Neural cell (in vitro differentiated cells): ENCODE data around the gene PDE4D. TPM values are rescaled to one million over a fixed set of nuclear protein-coding genes. Genes with fewer than 3 reads are reported as not detected.

Experiments
- H2AFZ ChIP-seq: fragments of 200-600, 300-800 bp; sonication (generic), shearing (Covaris generic); 2 replicates; pipeline ENCODE4 v1.6.0; 2014; ENCODE audit warnings: low read depth, mild to moderate bottlenecking, antibody characterized with exemption, low read length, moderate library complexity
- H3F3A ChIP-seq: fragments of 200-600 bp; shearing (Covaris generic); 2 replicates; pipeline ENCODE4 v1.6.1; 2016; ENCODE audit warnings: mild to moderate bottlenecking, moderate library complexity, mixed read lengths, antibody characterized with exemption, low read length; ENCODE audit not compliant: insufficient read depth, poor library complexity, severe bottlenecking
- H3K27ac ChIP-seq: fragments of 200-600, 300-800 bp; sonication (generic), shearing (Covaris generic); 2 replicates; pipeline ENCODE4 v1.5.1; 2014; ENCODE audit warnings: mild to moderate bottlenecking, low read length, moderate library complexity
- H3K27me3 ChIP-seq: fragments of 300-800, 200-600 bp; sonication (generic), shearing (Covaris generic); 2 replicates; pipeline ENCODE4 v1.6.0; 2014; ENCODE audit warnings: mild to moderate bottlenecking, low read depth, low read length, moderate library complexity; ENCODE audit not compliant: insufficient read depth
- H3K36me3 ChIP-seq: fragments of 300-800, 200-600 bp; sonication (generic), shearing (Covaris generic); 2 replicates; pipeline ENCODE4 v1.5.1; 2014; ENCODE audit warnings: mild to moderate bottlenecking, antibody characterized with exemption, low read length, moderate library complexity; ENCODE audit not compliant: insufficient read depth
- H3K4me2 ChIP-seq: fragments of 300-800, 200-600 bp; sonication (generic), shearing (Covaris generic); 2 replicates; pipeline ENCODE4 v1.6.0; 2014; ENCODE audit warnings: mild to moderate bottlenecking, low read length
- H3K4me3 ChIP-seq: fragments of 300-800, 200-600 bp; sonication (generic), shearing (Covaris generic); 2 replicates; pipeline ENCODE4 v1.5.1; 2014; ENCODE audit warnings: mild to moderate bottlenecking, low read length, moderate library complexity
- H3K79me2 ChIP-seq: fragments of 200-600 bp; shearing (Covaris generic); replicated peaks from 2 replicates; pipeline ENCODE4 v1.6.0; 2014; ENCODE audit warnings: mild to moderate bottlenecking, low read length, moderate library complexity; ENCODE audit not compliant: insufficient read depth
- H3K9ac ChIP-seq: fragments of 300-800, 200-600 bp; sonication (generic), shearing (Covaris generic); 2 replicates; pipeline ENCODE4 v1.6.1; 2016; ENCODE audit warnings: mild to moderate bottlenecking, low read length, mixed read lengths
- H3K9me2 ChIP-seq: fragments of 200-600 bp; shearing (Covaris generic); 2 replicates; pipeline ENCODE4 v1.6.1; 2016; ENCODE audit warnings: mild to moderate bottlenecking, low read length, mixed read lengths; ENCODE audit not compliant: insufficient read depth
- H3K9me3 ChIP-seq: fragments of 200-600, 300-800 bp; sonication (generic), shearing (Covaris generic); 2 replicates; pipeline ENCODE4 v1.6.1; 2016; ENCODE audit warnings: mild to moderate bottlenecking, mixed run types, low read length, moderate library complexity, mixed read lengths
- H4K20me1 ChIP-seq: fragments of 200-600 bp; shearing (Covaris generic); 2 replicates; pipeline ENCODE4 v1.6.1; 2016; ENCODE audit warnings: mild to moderate bottlenecking, mixed run types; ENCODE audit not compliant: insufficient read depth
- CTCF ChIP-seq: fragments of 450-650 bp; IDR thresholded peaks from 2 replicates; pipeline ENCODE4 v1.5.1; 2014; ENCODE audit warnings: antibody characterized with exemption, mild to moderate bottlenecking, moderate library complexity; ENCODE audit not compliant: poor library complexity, severe bottlenecking
- EP300 ChIP-seq: fragments of 450-650 bp; conservative IDR thresholded peaks from 2 replicates; pipeline ENCODE4 v1.6.1; 2014; ENCODE audit warnings: antibody characterized with exemption, mild to moderate bottlenecking, moderate library complexity; ENCODE audit not compliant: poor library complexity, severe bottlenecking
- EZH2 ChIP-seq: fragments of 200-600, 300-800 bp; shearing (Covaris generic), sonication (generic); IDR thresholded peaks from 2 replicates; pipeline ENCODE4 v1.6.1; 2014; ENCODE audit warnings: antibody characterized with exemption, low read length, borderline replicate concordance, mild to moderate bottlenecking; ENCODE audit not compliant: insufficient read depth, poor library complexity, severe bottlenecking
- MXI1 ChIP-seq: fragments of 450-650 bp; conservative IDR thresholded peaks from 2 replicates; pipeline ENCODE4 v1.6.1; 2014; ENCODE audit warnings: antibody characterized with exemption, mild to moderate bottlenecking; ENCODE audit not compliant: poor library complexity, severe bottlenecking
- POLR2AphosphoS5 ChIP-seq: IDR thresholded peaks from 2 replicates; pipeline ENCODE4 v1.6.1; 2012
- RAD21 ChIP-seq: fragments of 450-650 bp; conservative IDR thresholded peaks from 2 replicates; pipeline ENCODE4 v1.6.1; 2014; ENCODE audit warnings: antibody characterized with exemption, mild to moderate bottlenecking, moderate library complexity
- REST ChIP-seq: IDR thresholded peaks from 2 replicates; pipeline ENCODE4 v1.6.1; 2012; ENCODE audit warnings: borderline replicate concordance
- SMC3 ChIP-seq: fragments of 450-650 bp; conservative IDR thresholded peaks from 2 replicates; pipeline ENCODE4 v1.6.1; 2014; ENCODE audit warnings: antibody characterized with exemption, mild to moderate bottlenecking, moderate library complexity; ENCODE audit not compliant: poor library complexity
- polyA plus RNA-seq: library from polyadenylated mRNA; depleted of rRNA; stranded (reverse); fragments of >200 nt; gene quantifications from 2 replicates; pipeline ENCODE4 v1.2.3, GENCODE V29; 2014

PDE4D gene
- polyA plus RNA-seq, 1 donor from 2014 or later = 42.8 TPM

GRCh38 chr5:59016925-59017324, 876.6 kb downstream of the PDE4D start:
- H3K4me3 ChIP-seq = no peak overlapping the region
- no peak overlapping the region for H2AFZ ChIP-seq
- no peaks in the 10 kb centered on the region for H3K79me2 ChIP-seq
- no peaks in the 10 kb centered on the region for H3K36me3 ChIP-seq
- H3K27ac ChIP-seq = no peak overlapping the region
- H3K27me3 ChIP-seq = no peaks in the 10 kb centered on the region
- no peaks in the 10 kb centered on the region for H3K9me3 ChIP-seq
- no peak overlapping the region for H3K9ac ChIP-seq
- H3K4me2 ChIP-seq = no peak overlapping the region
- H4K20me1 ChIP-seq = no peaks in the 10 kb centered on the region
- H3F3A ChIP-seq = no peaks in the 10 kb centered on the region
- H3K9me2 ChIP-seq = no peaks in the 10 kb centered on the region
- TF ChIP-seq POLR2AphosphoS5 (no peak), CTCF (no peak)

GRCh38 chr5:59008816-59009473, 884.6 kb downstream of the PDE4D start:
- no peak for TF ChIP-seq MXI1
- TF ChIP-seq EP300 = no peak
- Histone ChIP-seq H3K9me2 (no peaks in the 10 kb centered on the region), H3K27ac (no peak overlapping the region)

GRCh38 chr5:59007460-59008063, 886.0 kb downstream of the PDE4D start:
- TF ChIP-seq SMC3 = peak; percentile 49
- TF ChIP-seq MXI1 = no peak
- no peak for TF ChIP-seq POLR2AphosphoS5
- TF ChIP-seq RAD21 = peak; percentile 63
- no peak for TF ChIP-seq EP300
- TF ChIP-seq EZH2 = no peak
- no peak for TF ChIP-seq REST
- TF ChIP-seq CTCF = peak; percentile 57
- Histone ChIP-seq H3K79me2 (no peaks in the 10 kb centered on the region), H3K9me2 (no peaks in the 10 kb centered on the region), H3K4me2 (no peak overlapping the region), H3K36me3 (no peaks in the 10 kb centered on the region), H4K20me1 (no peaks in the 10 kb centered on the region), H3K27ac (no peak overlapping the region), H3K9ac (no peak overlapping the region), H3K4me3 (no peak overlapping the region), H3F3A (no peaks in the 10 kb centered on the region), H2AFZ (no peak overlapping the region), H3K27me3 (no peaks in the 10 kb centered on the region), H3K9me3 (no peaks in the 10 kb centered on the region)

More at GRCh38 chr5:59008816-59009473, 884.6 kb downstream of the PDE4D start:
- no peak overlapping the region for H3K4me2 ChIP-seq
- no peak overlapping the region for H3K9ac ChIP-seq
- no peaks in the 10 kb centered on the region for H3K36me3 ChIP-seq
- H3K9me3 ChIP-seq = no peaks in the 10 kb centered on the region
- no peaks in the 10 kb centered on the region for H4K20me1 ChIP-seq
- H3F3A ChIP-seq = no peaks in the 10 kb centered on the region
- no peaks in the 10 kb centered on the region for H3K79me2 ChIP-seq
- H3K4me3 ChIP-seq = no peak overlapping the region
- H3K27me3 ChIP-seq = no peaks in the 10 kb centered on the region
- no peak overlapping the region for H2AFZ ChIP-seq
